ENCODE data around the gene WNT7A.

The WNT7A gene

GRCh38 chr3:13846238-13846637 lies 33.6 kb downstream of the WNT7A start:
- no peak for DNase-seq (ENCODE audit: low read depth in 2 of 2)

GRCh38 chr3:13845806-13846205 lies 34.1 kb downstream of the WNT7A start:
- DNase-seq (ENCODE audit: low read depth in 2 of 2) = no peak

- no peak for DNase-seq (ENCODE audit: low read depth in 2 of 2)
Observed at GRCh38 chr3:13844911-13845310, 35.0 kb downstream of the WNT7A start.

GRCh38 chr3:13844286-13844685 lies 35.6 kb downstream of the WNT7A start:
- no peak for DNase-seq (ENCODE audit: low read depth in 2 of 2)

GRCh38 chr3:13843351-13843750 lies 36.5 kb downstream of the WNT7A start:
- no peak for DNase-seq (ENCODE audit: low read depth in 2 of 2)

GRCh38 chr3:13842226-13842625 lies 37.6 kb downstream of the WNT7A start:
- DNase-seq (ENCODE audit: low read depth in 2 of 2) = no peak

- no peak for DNase-seq (ENCODE audit: low read depth in 2 of 2)
Observed at GRCh38 chr3:13841826-13842225, 38.0 kb downstream of the WNT7A start.

GRCh38 chr3:13841141-13841540 lies 38.7 kb downstream of the WNT7A start:
- no peak for DNase-seq (ENCODE audit: low read depth in 2 of 2)

- no peak for DNase-seq (ENCODE audit: low read depth in 2 of 2)
Observed at GRCh38 chr3:13840456-13840855, 39.4 kb downstream of the WNT7A start.

GRCh38 chr3:13839726-13840340 lies 40.0 kb downstream of the WNT7A start:
- DNase-seq (ENCODE audit: low read depth in 2 of 2) = no peak

- no peak for DNase-seq (ENCODE audit: low read depth in 2 of 2)
Observed at GRCh38 chr3:13839253-13839652, 40.6 kb downstream of the WNT7A start.

- no peak for DNase-seq (ENCODE audit: low read depth in 2 of 2)
Observed at GRCh38 chr3:13838421-13838820, 41.5 kb downstream of the WNT7A start.

GRCh38 chr3:13837751-13838150 lies 42.1 kb downstream of the WNT7A start:
- DNase-seq (ENCODE audit: low read depth in 2 of 2) = no peak

GRCh38 chr3:13836658-13837587 lies 42.9 kb downstream of the WNT7A start:
- no peak for DNase-seq (ENCODE audit: low read depth in 2 of 2)

- DNase-seq (ENCODE audit: low read depth in 2 of 2) = no peak
Observed at GRCh38 chr3:13835246-13835645, 44.6 kb downstream of the WNT7A start.

- no peak for DNase-seq (ENCODE audit: low read depth in 2 of 2)
Observed at GRCh38 chr3:13834258-13835035, 45.4 kb downstream of the WNT7A start.

GRCh38 chr3:13833506-13834257 lies 46.2 kb downstream of the WNT7A start:
- no peak for DNase-seq (ENCODE audit: low read depth in 2 of 2)

- DNase-seq (ENCODE audit: low read depth in 2 of 2) = no peak
Observed at GRCh38 chr3:13832130-13832529, 47.7 kb downstream of the WNT7A start.

GRCh38 chr3:13831386-13831996 lies 48.4 kb downstream of the WNT7A start:
- DNase-seq (ENCODE audit: low read depth in 2 of 2) = no peak

GRCh38 chr3:13829311-13829710 lies 50.6 kb downstream of the WNT7A start:
- no peak for DNase-seq (ENCODE audit: low read depth in 2 of 2)
